Endothelial cell of umbilical vein (primary cell): ENCODE data around the gene CD38. TPM values are rescaled to one million over a fixed set of nuclear protein-coding genes. Genes with fewer than 3 reads are reported as not detected.

Experiments used
- BruUV-seq: library from RNA; stranded (reverse); fragments of 400-500 nt; replicated peaks from 2 replicates; lab custom pipeline; 2021; lab: Mats Ljungman, UMichigan
- CTCF ChIA-PET: fragments of 300-600, 350-600 bp; sonication (Branson Sonifier 250); formaldehyde crosslinking; loops from one replicate; lab custom pipeline; 2021; ENCODE audit warnings: antibody characterized with exemption, inconsistent platforms; lab: Charles Lee
- POLR2A ChIA-PET: fragments of 300-600, 350-600 bp; sonication (Branson Sonifier 250); formaldehyde crosslinking; loops from one replicate; lab custom pipeline; 2021; ENCODE audit warnings: antibody characterized with exemption, inconsistent platforms; lab: Charles Lee
- DNase-seq: peaks from one replicate; pipeline ENCODE4 v3.0.0-alpha.2; 2011; ENCODE audit warnings: low read depth, low spot score
- FAIRE-seq: peaks from 2 replicates; lab custom pipeline; 2011; peaks lifted over from hg19 to GRCh38; lab: Jason Lieb, UNC
- H2AFZ ChIP-seq: 2 replicates; pipeline ENCODE4 v1.6.0; 2012; ENCODE audit warnings: low read depth, low read length, control low read depth, inconsistent platforms
- H3K27ac ChIP-seq: 2 replicates; pipeline ENCODE4 v1.5.1; 2011; ENCODE audit warnings: low read depth, mild to moderate bottlenecking, control low read depth, low read length, moderate library complexity; ENCODE audit not compliant: insufficient read depth
- H3K27me3 ChIP-seq, 2 experiments: 2 replicates each; pipeline versions ENCODE4 v1.6.0 to v1.6.1; 2011; ENCODE audit warnings: low read length in 2 of 2, mixed read lengths in 1 of 2; ENCODE audit not compliant: control insufficient read depth in 2 of 2, insufficient read depth in 2 of 2
- H3K36me3 ChIP-seq, 2 experiments: 2 replicates in 1 of 2; 3 replicates in 1 of 2; pipeline ENCODE4 v1.5.1; 2011; ENCODE audit warnings: low read length in 2 of 2, mild to moderate bottlenecking in 1 of 2, moderate library complexity in 1 of 2; ENCODE audit not compliant: control insufficient read depth in 2 of 2, insufficient read depth in 2 of 2; ENCODE audit errors: extremely low read depth in 1 of 2
- H3K4me1 ChIP-seq: 3 replicates; pipeline ENCODE4 v1.5.1; 2011; ENCODE audit warnings: mild to moderate bottlenecking, low read length; ENCODE audit not compliant: control insufficient read depth, insufficient read depth; ENCODE audit errors: extremely low read depth
- H3K4me2 ChIP-seq: 2 replicates; pipeline ENCODE4 v1.6.1; 2011; ENCODE audit warnings: low read length, control low read depth, mixed read lengths; ENCODE audit not compliant: insufficient read depth
- H3K4me3 ChIP-seq, 3 experiments: fragments of 200-600 bp in 1 of 3; sonication (generic), shearing (Covaris generic) in 1 of 3; replicated peaks in 1 of 3; 2 replicates each; pipeline ENCODE4 v1.5.1; 2011 to 2016; ENCODE audit warnings: control low read depth in 3 of 3, low read length in 3 of 3, mild to moderate bottlenecking in 2 of 3, inconsistent platforms in 1 of 3, low read depth in 1 of 3, moderate library complexity in 1 of 3; ENCODE audit not compliant: insufficient read depth in 1 of 3
- H3K79me2 ChIP-seq: 2 replicates; pipeline ENCODE4 v1.6.0; 2012; ENCODE audit warnings: low read length, inconsistent platforms; ENCODE audit not compliant: control insufficient read depth, insufficient read depth
- H3K9ac ChIP-seq: replicated peaks from 2 replicates; pipeline ENCODE3; 2011; ENCODE audit warnings: low read length, control low read depth; ENCODE audit not compliant: insufficient read depth; ENCODE audit errors: extremely low read depth
- H3K9me1 ChIP-seq: replicated peaks from 3 replicates; pipeline ENCODE4 v1.6.0; 2011; ENCODE audit warnings: mild to moderate bottlenecking, low read length; ENCODE audit not compliant: control insufficient read depth, insufficient read depth; ENCODE audit errors: extremely low read depth
- H3K9me3 ChIP-seq: replicated peaks from 2 replicates; pipeline ENCODE4 v1.5.1; 2012; ENCODE audit warnings: low read length, inconsistent platforms; ENCODE audit not compliant: control insufficient read depth, insufficient read depth
- H4K20me1 ChIP-seq: replicated peaks from 2 replicates; pipeline ENCODE3; 2011; ENCODE audit warnings: mild to moderate bottlenecking, low read length; ENCODE audit not compliant: control insufficient read depth, insufficient read depth; ENCODE audit errors: extremely low read depth
- CTCF ChIP-seq, 2 donors: IDR thresholded peaks; 1 replicate in 1 of 2; 2 replicates in 1 of 2; pipeline ENCODE4 v1.5.1; 2011; ENCODE audit warnings: low read length in 2 of 2, mild to moderate bottlenecking in 2 of 2, moderate library complexity in 2 of 2, control low read depth in 1 of 2, inconsistent platforms in 1 of 2, low read depth in 1 of 2; ENCODE audit not compliant: insufficient read depth in 1 of 2; ENCODE audit errors: extremely low read depth in 1 of 2
- EZH2 ChIP-seq: IDR thresholded peaks from 2 replicates; pipeline ENCODE4 v1.6.1; 2012; ENCODE audit warnings: borderline replicate concordance, low read depth, mild to moderate bottlenecking, moderate library complexity, low read length, inconsistent platforms; ENCODE audit not compliant: severe bottlenecking
- FOS ChIP-seq: IDR thresholded peaks from 2 replicates; pipeline ENCODE4 v1.6.1; 2011; ENCODE audit warnings: mild to moderate bottlenecking, low read length, moderate library complexity, borderline replicate concordance; ENCODE audit not compliant: insufficient read depth
- GATA2 ChIP-seq: IDR thresholded peaks from 2 replicates; pipeline ENCODE4 v1.7.0; 2011; ENCODE audit warnings: low read depth, mild to moderate bottlenecking, moderate library complexity, mixed read lengths, low read length; ENCODE audit not compliant: insufficient read length, insufficient read depth
- JUN ChIP-seq: IDR thresholded peaks from 2 replicates; pipeline ENCODE4 v1.6.1; 2011; ENCODE audit warnings: borderline replicate concordance, low read depth; ENCODE audit not compliant: insufficient read length, insufficient read depth
- MAX ChIP-seq: IDR thresholded peaks from 2 replicates; pipeline ENCODE4 v1.6.1; 2011; ENCODE audit not compliant: insufficient read depth, insufficient read length
- MYC ChIP-seq: IDR thresholded peaks from one replicate; pipeline ENCODE4 v1.6.1; 2011; ENCODE audit warnings: mild to moderate bottlenecking, low read depth, low read length
- POLR2A ChIP-seq: IDR thresholded peaks from 2 replicates; pipeline ENCODE4 v1.6.1; 2012; ENCODE audit warnings: low read depth, mild to moderate bottlenecking, control low read depth, low read length
- POLR2AphosphoS5 ChIP-seq: IDR thresholded peaks from 2 replicates; pipeline ENCODE4 v1.6.1; 2012; ENCODE audit warnings: low read depth, mild to moderate bottlenecking, control low read depth, low read length, moderate library complexity; ENCODE audit not compliant: insufficient read depth
- dilution Hi-C: fragments of 300-500 bp; cut with MboI; formaldehyde crosslinking; loops from one replicate; pipeline ENCODE4 v1.15.0; 2019; ENCODE audit warnings: low sequenced_read_pairs; ENCODE audit not compliant: extremely low pct_ligation_motif_present
- intact Hi-C: fragments of 100-400 bp; cut with micrococcal nuclease; formaldehyde crosslinking; loops from one replicate; pipeline ENCODE4 v1.10.0; 2022
- polyA plus RNA-seq, 4 experiments: library from polyadenylated mRNA; depleted of rRNA in 3 of 4; stranded (reverse) in 3 of 4; unstranded in 1 of 4; fragments of >200 nt; gene quantifications; 2 replicates each; pipeline versions ENCODE4 v1.2.1 to v1.2.3, GENCODE V29; 2011 to 2012; ENCODE audit warnings: missing spikeins in 1 of 4
- total RNA-seq: library from RNA; stranded (reverse); gene quantifications from 2 replicates; pipeline ENCODE4 v1.2.3, GENCODE V29; 2021

CD38 gene
- total and polyA plus RNA-seq, 2 donors (not counting 3 experiments of a cell fraction or from before 2014, with no cell fraction given) = 0.11 to 0.31 TPM

GRCh38 chr4:15833801-15834200 is 55.7 kb downstream of the CD38 start:
- no peaks in the 10 kb centered on the region for H3K9me3 ChIP-seq
- DNase-seq (no peak), FAIRE-seq (no peak)
- H2AFZ ChIP-seq = no peak overlapping the region
- H3K4me1 ChIP-seq = no peaks in the 10 kb centered on the region
- peaks cover 0 to 2% of the 10 kb centered on the region in 2 experiments for H3K27me3 ChIP-seq
- intact Hi-C loops (no loop called here), dilution Hi-C loops (no loop called here)
- H3K36me3 ChIP-seq = no peaks in the 10 kb centered on the region
- no peaks in the 10 kb centered on the region for H3K79me2 ChIP-seq
- H3K4me3 ChIP-seq = no peak overlapping the region
- H3K9me1 ChIP-seq = no peaks in the 10 kb centered on the region
- TF ChIP-seq POLR2A = no peak
- TF ChIP-seq CTCF (IDR thresholded peaks at IDR 0.05; ENCODE audit: extremely low read depth in 1 of 2, insufficient read depth in 1 of 2, low read depth in 1 of 2, low read length in 2 of 2) = no peak
- no peak for TF ChIP-seq FOS
- no peak for TF ChIP-seq GATA2
- no peak for TF ChIP-seq MAX
- ChIA-PET POLR2A (no interaction called here), CTCF (no interaction called here)
- H3K27ac ChIP-seq = no peak overlapping the region
- no TSS peak for BruUV-seq
- no peaks in the 10 kb centered on the region for H4K20me1 ChIP-seq
- H3K4me2 ChIP-seq = no peak overlapping the region
- no peak overlapping the region for H3K9ac ChIP-seq

GRCh38 chr4:15836362-15836761 is 58.2 kb downstream of the CD38 start:
- no peak for TF ChIP-seq MYC
- TF ChIP-seq JUN = no peak
- no peak for TF ChIP-seq GATA2
- TF ChIP-seq FOS = no peak
- no peak for TF ChIP-seq POLR2AphosphoS5
- no peak for TF ChIP-seq POLR2A
- no peak for TF ChIP-seq MAX
- no peak for TF ChIP-seq CTCF (IDR thresholded peaks at IDR 0.05; ENCODE audit: extremely low read depth in 1 of 2, insufficient read depth in 1 of 2, low read depth in 1 of 2, low read length in 2 of 2)
- no peak for TF ChIP-seq EZH2
- CTCF ChIA-PET = no interaction called here
- dilution Hi-C loops = no loop called here

More at GRCh38 chr4:15836362-15836761, 58.2 kb downstream of the CD38 start:
- Histone ChIP-seq H3K4me3 (no peak overlapping the region), H3K27me3 (peaks cover 0 to 2% of the 10 kb centered on the region in 2 experiments), H3K4me1 (no peaks in the 10 kb centered on the region), H3K79me2 (no peaks in the 10 kb centered on the region), H3K9me3 (no peaks in the 10 kb centered on the region), H4K20me1 (no peaks in the 10 kb centered on the region), H3K27ac (no peak overlapping the region), H2AFZ (no peak overlapping the region), H3K4me2 (no peak overlapping the region), H3K9ac (no peak overlapping the region), H3K9me1 (no peaks in the 10 kb centered on the region), H3K36me3 (no peaks in the 10 kb centered on the region)
- POLR2A ChIA-PET = no interaction called here
- intact Hi-C loops = no loop called here
- FAIRE-seq (no peak), DNase-seq (no peak)
- BruUV-seq = no TSS peak
